GM23248 (cell line): ENCODE results near the gene HHLA2.

Source experiments
- EZH2 ChIP-seq: fragments of 200-600 bp; sonication (generic); IDR thresholded peaks from 2 replicates; pipeline ENCODE4 v1.6.1; 2018; ENCODE audit warnings: antibody characterized with exemption, mild to moderate bottlenecking; ENCODE audit not compliant: insufficient read depth, poor library complexity, severe bottlenecking
- EZH2phosphoT487 ChIP-seq: fragments of 200-600 bp; sonication (generic); IDR thresholded peaks from 2 replicates; pipeline ENCODE4 v1.6.1; 2018; ENCODE audit warnings: antibody characterized with exemption, moderate library complexity, mild to moderate bottlenecking, low read depth; ENCODE audit not compliant: insufficient read depth

GRCh38 chr3:108301695-108302404 is 5.5 kb downstream of the HHLA2 start:
- no peak for TF ChIP-seq EZH2
- no peak for TF ChIP-seq EZH2phosphoT487
